GM23338 (cell line): ENCODE data around the gene QRFP. TPM values are rescaled to one million over a fixed set of nuclear protein-coding genes. Genes with fewer than 3 reads are reported as not detected.

ENCODE experiments used
- ATAC-seq: fragments of 200-7000 bp; cut with Tn5 transposase; 3 replicates; pipeline ENCODE4 v1.9.1; 2020
- DNase-seq: peaks from one replicate; pipeline ENCODE4 v3.0.0-alpha.2; 2015; ENCODE audit warnings: low spot score
- H2AFZ ChIP-seq: fragments of 200-600 bp; sonication (generic); 2 replicates; pipeline ENCODE4 v1.8.0; 2016; ENCODE audit warnings: antibody characterized with exemption, mild to moderate bottlenecking, moderate library complexity
- H3F3A ChIP-seq: fragments of 200-600 bp; sonication (generic); replicated peaks from 2 replicates; pipeline ENCODE4 v1.8.0; 2017; ENCODE audit warnings: antibody characterized with exemption, mixed run types, low read depth
- H3K27ac ChIP-seq: fragments of 200-600 bp; sonication (generic); 2 replicates; pipeline ENCODE4 v1.6.1; 2016; ENCODE audit warnings: low read depth
- H3K27me3 ChIP-seq: fragments of 200-600 bp; sonication (generic); 2 replicates; pipeline ENCODE4 v1.8.0; 2016; ENCODE audit warnings: mild to moderate bottlenecking, mixed run types, moderate library complexity; ENCODE audit not compliant: insufficient read depth
- H3K36me3 ChIP-seq: fragments of 200-600 bp; sonication (generic); 2 replicates; pipeline ENCODE4 v1.8.0; 2016; ENCODE audit warnings: mild to moderate bottlenecking; ENCODE audit not compliant: insufficient read depth
- H3K4me1 ChIP-seq: fragments of 200-600 bp; sonication (generic); 2 replicates; pipeline ENCODE4 v1.8.0; 2016; ENCODE audit warnings: mild to moderate bottlenecking, moderate library complexity; ENCODE audit not compliant: insufficient read depth
- H3K4me2 ChIP-seq: fragments of 200-600 bp; sonication (generic); 2 replicates; pipeline ENCODE4 v1.7.1; 2017; ENCODE audit warnings: mixed run types
- H3K4me3 ChIP-seq: fragments of 200-600 bp; sonication (generic); 2 replicates; pipeline ENCODE4 v1.6.1; 2016; ENCODE audit warnings: mixed run types
- H3K79me2 ChIP-seq: fragments of 200-600 bp; sonication (generic); replicated peaks from 2 replicates; pipeline ENCODE4 v1.8.0; 2017; ENCODE audit warnings: mild to moderate bottlenecking; ENCODE audit not compliant: insufficient read depth
- H3K9me2 ChIP-seq: fragments of 200-600 bp; sonication (generic); 2 replicates; pipeline ENCODE4 v1.8.0; 2017; ENCODE audit not compliant: insufficient read depth
- H4K20me1 ChIP-seq: fragments of 200-600 bp; sonication (generic); replicated peaks from 2 replicates; pipeline ENCODE4 v1.8.0; 2017; ENCODE audit warnings: mild to moderate bottlenecking; ENCODE audit not compliant: insufficient read depth
- H3K27ac Mint-ChIP-seq: 2 replicates; pipeline ENCODE4 v1.8.0; 2020; ENCODE audit warnings: inconsistent platforms, mild to moderate bottlenecking, moderate library complexity, mixed read lengths
- H3K27me3 Mint-ChIP-seq: 3 replicates; pipeline ENCODE4 v1.8.0; 2022; ENCODE audit warnings: low read depth, mild to moderate bottlenecking, moderate library complexity, mixed read lengths, inconsistent platforms; ENCODE audit not compliant: insufficient read depth, poor library complexity
- H3K36me3 Mint-ChIP-seq: 3 replicates; pipeline ENCODE4 v1.8.0; 2021; ENCODE audit warnings: low read depth, mild to moderate bottlenecking, inconsistent platforms, moderate library complexity, mixed read lengths
- H3K4me1 Mint-ChIP-seq: 3 replicates; pipeline ENCODE4 v1.8.0; 2020; ENCODE audit warnings: mild to moderate bottlenecking, inconsistent platforms, mixed read lengths
- H3K4me3 Mint-ChIP-seq: 3 replicates; pipeline ENCODE4 v1.8.0; 2021; ENCODE audit warnings: moderate library complexity, mild to moderate bottlenecking, inconsistent platforms, mixed read lengths
- H3K9me3 Mint-ChIP-seq: 3 replicates; pipeline ENCODE4 v1.8.0; 2020; ENCODE audit warnings: moderate library complexity, mild to moderate bottlenecking, inconsistent platforms, mixed read lengths
- CREB1 ChIP-seq: fragments of 250-450 bp; sonication (Bioruptor Pico); IDR thresholded peaks from 2 replicates; pipeline ENCODE4 v1.5.0; 2020; ENCODE audit warnings: low read depth, mild to moderate bottlenecking, moderate library complexity
- EZH2phosphoT487 ChIP-seq: fragments of 200-600 bp; sonication (generic); IDR thresholded peaks from one replicate; pipeline ENCODE4 v1.8.1; 2018; ENCODE audit warnings: antibody characterized with exemption; ENCODE audit not compliant: unreplicated experiment
- JUNB ChIP-seq: IDR thresholded peaks from one replicate; pipeline ENCODE4 v1.6.1; 2016; ENCODE audit warnings: antibody characterized with exemption; ENCODE audit not compliant: unreplicated experiment
- NANOG ChIP-seq: IDR thresholded peaks from 2 replicates; pipeline ENCODE4 v1.6.1; 2016; ENCODE audit warnings: antibody characterized with exemption, borderline replicate concordance
- POLR2AphosphoS5 ChIP-seq: IDR thresholded peaks from 2 replicates; pipeline ENCODE4 v1.6.1; 2016; ENCODE audit warnings: antibody characterized with exemption, low read depth
- STAT1 ChIP-seq: IDR thresholded peaks from one replicate; pipeline ENCODE4 v1.6.1; 2016; ENCODE audit warnings: antibody characterized with exemption; ENCODE audit not compliant: unreplicated experiment
- ZNF114 ChIP-seq: fragments of 250-450 bp; sonication (Bioruptor Pico); IDR thresholded peaks from 2 replicates; pipeline ENCODE4 v1.5.0; 2020; ENCODE audit warnings: mild to moderate bottlenecking, moderate library complexity
- ZNF331 ChIP-seq: fragments of 250-450 bp; sonication (Bioruptor Pico); IDR thresholded peaks from 2 replicates; pipeline ENCODE4 v1.5.0; 2020; ENCODE audit warnings: low read depth, mild to moderate bottlenecking, moderate library complexity
- polyA plus RNA-seq: library from polyadenylated mRNA; unstranded; fragments of >200 nt; fragmentation: Nextera tagmentation; extraction: Ambion mirVana; gene quantifications from 2 replicates; pipeline ENCODE4 v1.2.1, GENCODE V29; 2016
- total RNA-seq: library from RNA; depleted of rRNA; stranded (reverse); fragments of >200 nt; shearing (Covaris generic); gene quantifications from 2 replicates; pipeline ENCODE4 v1.2.3, GENCODE V29; 2014
- TF ChIP-seq, protein P1 (sequence below): IDR thresholded peaks from one replicate; pipeline ENCODE4 v1.6.1; 2018; ENCODE audit warnings: antibody characterized with exemption; ENCODE audit not compliant: unreplicated experiment
- TF ChIP-seq, protein P2 (sequence below), 2 experiments: fragments of 200-600 bp in 1 of 2; sonication (generic) in 1 of 2; conservative IDR thresholded peaks; 2 replicates each; pipeline versions ENCODE4 v1.5.1 to v1.6.1; 2016 to 2017; ENCODE audit warnings: antibody characterized with exemption in 2 of 2, low read depth in 2 of 2, mild to moderate bottlenecking in 2 of 2, moderate library complexity in 1 of 2
- TF ChIP-seq, protein P3 (sequence below): IDR thresholded peaks from 2 replicates; pipeline ENCODE4 v1.6.1; 2016; ENCODE audit warnings: antibody characterized with exemption
- TF ChIP-seq, protein P4 (sequence below): fragments of 250-450 bp; sonication (Bioruptor Pico); IDR thresholded peaks from 2 replicates; pipeline ENCODE4 v1.5.0; 2020; ENCODE audit warnings: mild to moderate bottlenecking, moderate library complexity

Gene QRFP
- total and polyA plus RNA-seq, 2 experiments from 2014 or later: not detected

DNA sequence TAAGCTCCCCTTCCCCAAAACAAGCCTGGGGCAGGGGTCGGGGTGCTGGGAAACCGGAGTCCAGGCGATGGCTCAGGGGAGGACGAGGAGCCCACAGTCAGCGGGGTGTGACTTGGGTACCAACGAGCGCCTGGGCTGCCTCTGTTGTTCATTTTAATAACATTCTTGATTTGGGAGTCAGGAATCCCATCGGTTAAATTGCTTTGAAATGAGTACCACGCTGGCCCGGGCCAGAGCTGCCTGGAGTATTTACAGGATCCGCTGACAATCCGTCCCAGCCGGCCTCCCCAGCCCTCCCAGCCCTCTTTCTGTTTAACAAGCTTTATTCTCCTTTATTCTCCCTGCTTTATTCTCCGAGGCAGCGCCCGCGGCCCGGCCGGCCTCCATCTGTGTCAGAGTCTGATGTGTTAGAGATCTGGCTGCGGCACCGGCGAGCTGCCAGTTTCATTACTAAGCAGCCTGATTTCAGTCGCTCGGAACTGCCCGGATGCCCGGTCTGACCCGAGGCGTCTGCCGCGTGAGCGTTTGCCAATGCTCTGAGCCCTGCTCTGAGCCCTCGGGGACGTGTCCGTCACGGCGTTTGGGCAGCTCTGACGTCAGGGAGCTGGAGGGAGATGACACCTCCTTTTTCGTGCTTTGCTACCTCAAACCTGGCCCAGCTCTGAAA, 16.5 kb upstream of the QRFP start:
- Mint-ChIP-seq H3K27ac (no peak overlapping the region), H3K36me3 (no peaks in the 10 kb centered on the region), H3K4me1 (peaks cover 15% of the 10 kb centered on the region), H3K9me3 (no peaks in the 10 kb centered on the region), H3K4me3 (no peak overlapping the region; the same call in 2 of the 3 replicates), H3K27me3 (peaks cover 10% of the 10 kb centered on the region)
- ATAC-seq: peak; percentile 13
- TF ChIP-seq ZNF331 (CRISPR knock-in tag) (no peak), ZNF114 (CRISPR knock-in tag) (no peak), POLR2AphosphoS5 (no peak), JUNB (no peak), STAT1 (no peak), EZH2phosphoT487 (no peak), NANOG (no peak), CREB1 (CRISPR knock-in tag) (no peak)
- TF ChIP-seq, protein P1, sequence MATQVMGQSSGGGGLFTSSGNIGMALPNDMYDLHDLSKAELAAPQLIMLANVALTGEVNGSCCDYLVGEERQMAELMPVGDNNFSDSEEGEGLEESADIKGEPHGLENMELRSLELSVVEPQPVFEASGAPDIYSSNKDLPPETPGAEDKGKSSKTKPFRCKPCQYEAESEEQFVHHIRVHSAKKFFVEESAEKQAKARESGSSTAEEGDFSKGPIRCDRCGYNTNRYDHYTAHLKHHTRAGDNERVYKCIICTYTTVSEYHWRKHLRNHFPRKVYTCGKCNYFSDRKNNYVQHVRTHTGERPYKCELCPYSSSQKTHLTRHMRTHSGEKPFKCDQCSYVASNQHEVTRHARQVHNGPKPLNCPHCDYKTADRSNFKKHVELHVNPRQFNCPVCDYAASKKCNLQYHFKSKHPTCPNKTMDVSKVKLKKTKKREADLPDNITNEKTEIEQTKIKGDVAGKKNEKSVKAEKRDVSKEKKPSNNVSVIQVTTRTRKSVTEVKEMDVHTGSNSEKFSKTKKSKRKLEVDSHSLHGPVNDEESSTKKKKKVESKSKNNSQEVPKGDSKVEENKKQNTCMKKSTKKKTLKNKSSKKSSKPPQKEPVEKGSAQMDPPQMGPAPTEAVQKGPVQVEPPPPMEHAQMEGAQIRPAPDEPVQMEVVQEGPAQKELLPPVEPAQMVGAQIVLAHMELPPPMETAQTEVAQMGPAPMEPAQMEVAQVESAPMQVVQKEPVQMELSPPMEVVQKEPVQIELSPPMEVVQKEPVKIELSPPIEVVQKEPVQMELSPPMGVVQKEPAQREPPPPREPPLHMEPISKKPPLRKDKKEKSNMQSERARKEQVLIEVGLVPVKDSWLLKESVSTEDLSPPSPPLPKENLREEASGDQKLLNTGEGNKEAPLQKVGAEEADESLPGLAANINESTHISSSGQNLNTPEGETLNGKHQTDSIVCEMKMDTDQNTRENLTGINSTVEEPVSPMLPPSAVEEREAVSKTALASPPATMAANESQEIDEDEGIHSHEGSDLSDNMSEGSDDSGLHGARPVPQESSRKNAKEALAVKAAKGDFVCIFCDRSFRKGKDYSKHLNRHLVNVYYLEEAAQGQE: no peak
- TF ChIP-seq, protein P2, sequence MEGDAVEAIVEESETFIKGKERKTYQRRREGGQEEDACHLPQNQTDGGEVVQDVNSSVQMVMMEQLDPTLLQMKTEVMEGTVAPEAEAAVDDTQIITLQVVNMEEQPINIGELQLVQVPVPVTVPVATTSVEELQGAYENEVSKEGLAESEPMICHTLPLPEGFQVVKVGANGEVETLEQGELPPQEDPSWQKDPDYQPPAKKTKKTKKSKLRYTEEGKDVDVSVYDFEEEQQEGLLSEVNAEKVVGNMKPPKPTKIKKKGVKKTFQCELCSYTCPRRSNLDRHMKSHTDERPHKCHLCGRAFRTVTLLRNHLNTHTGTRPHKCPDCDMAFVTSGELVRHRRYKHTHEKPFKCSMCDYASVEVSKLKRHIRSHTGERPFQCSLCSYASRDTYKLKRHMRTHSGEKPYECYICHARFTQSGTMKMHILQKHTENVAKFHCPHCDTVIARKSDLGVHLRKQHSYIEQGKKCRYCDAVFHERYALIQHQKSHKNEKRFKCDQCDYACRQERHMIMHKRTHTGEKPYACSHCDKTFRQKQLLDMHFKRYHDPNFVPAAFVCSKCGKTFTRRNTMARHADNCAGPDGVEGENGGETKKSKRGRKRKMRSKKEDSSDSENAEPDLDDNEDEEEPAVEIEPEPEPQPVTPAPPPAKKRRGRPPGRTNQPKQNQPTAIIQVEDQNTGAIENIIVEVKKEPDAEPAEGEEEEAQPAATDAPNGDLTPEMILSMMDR (conservative IDR thresholded peaks at IDR 0.05; ENCODE audit: low read depth in 2 of 2): no peak
- TF ChIP-seq, protein P3, sequence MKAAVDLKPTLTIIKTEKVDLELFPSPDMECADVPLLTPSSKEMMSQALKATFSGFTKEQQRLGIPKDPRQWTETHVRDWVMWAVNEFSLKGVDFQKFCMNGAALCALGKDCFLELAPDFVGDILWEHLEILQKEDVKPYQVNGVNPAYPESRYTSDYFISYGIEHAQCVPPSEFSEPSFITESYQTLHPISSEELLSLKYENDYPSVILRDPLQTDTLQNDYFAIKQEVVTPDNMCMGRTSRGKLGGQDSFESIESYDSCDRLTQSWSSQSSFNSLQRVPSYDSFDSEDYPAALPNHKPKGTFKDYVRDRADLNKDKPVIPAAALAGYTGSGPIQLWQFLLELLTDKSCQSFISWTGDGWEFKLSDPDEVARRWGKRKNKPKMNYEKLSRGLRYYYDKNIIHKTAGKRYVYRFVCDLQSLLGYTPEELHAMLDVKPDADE: no peak
- TF ChIP-seq, protein P4, sequence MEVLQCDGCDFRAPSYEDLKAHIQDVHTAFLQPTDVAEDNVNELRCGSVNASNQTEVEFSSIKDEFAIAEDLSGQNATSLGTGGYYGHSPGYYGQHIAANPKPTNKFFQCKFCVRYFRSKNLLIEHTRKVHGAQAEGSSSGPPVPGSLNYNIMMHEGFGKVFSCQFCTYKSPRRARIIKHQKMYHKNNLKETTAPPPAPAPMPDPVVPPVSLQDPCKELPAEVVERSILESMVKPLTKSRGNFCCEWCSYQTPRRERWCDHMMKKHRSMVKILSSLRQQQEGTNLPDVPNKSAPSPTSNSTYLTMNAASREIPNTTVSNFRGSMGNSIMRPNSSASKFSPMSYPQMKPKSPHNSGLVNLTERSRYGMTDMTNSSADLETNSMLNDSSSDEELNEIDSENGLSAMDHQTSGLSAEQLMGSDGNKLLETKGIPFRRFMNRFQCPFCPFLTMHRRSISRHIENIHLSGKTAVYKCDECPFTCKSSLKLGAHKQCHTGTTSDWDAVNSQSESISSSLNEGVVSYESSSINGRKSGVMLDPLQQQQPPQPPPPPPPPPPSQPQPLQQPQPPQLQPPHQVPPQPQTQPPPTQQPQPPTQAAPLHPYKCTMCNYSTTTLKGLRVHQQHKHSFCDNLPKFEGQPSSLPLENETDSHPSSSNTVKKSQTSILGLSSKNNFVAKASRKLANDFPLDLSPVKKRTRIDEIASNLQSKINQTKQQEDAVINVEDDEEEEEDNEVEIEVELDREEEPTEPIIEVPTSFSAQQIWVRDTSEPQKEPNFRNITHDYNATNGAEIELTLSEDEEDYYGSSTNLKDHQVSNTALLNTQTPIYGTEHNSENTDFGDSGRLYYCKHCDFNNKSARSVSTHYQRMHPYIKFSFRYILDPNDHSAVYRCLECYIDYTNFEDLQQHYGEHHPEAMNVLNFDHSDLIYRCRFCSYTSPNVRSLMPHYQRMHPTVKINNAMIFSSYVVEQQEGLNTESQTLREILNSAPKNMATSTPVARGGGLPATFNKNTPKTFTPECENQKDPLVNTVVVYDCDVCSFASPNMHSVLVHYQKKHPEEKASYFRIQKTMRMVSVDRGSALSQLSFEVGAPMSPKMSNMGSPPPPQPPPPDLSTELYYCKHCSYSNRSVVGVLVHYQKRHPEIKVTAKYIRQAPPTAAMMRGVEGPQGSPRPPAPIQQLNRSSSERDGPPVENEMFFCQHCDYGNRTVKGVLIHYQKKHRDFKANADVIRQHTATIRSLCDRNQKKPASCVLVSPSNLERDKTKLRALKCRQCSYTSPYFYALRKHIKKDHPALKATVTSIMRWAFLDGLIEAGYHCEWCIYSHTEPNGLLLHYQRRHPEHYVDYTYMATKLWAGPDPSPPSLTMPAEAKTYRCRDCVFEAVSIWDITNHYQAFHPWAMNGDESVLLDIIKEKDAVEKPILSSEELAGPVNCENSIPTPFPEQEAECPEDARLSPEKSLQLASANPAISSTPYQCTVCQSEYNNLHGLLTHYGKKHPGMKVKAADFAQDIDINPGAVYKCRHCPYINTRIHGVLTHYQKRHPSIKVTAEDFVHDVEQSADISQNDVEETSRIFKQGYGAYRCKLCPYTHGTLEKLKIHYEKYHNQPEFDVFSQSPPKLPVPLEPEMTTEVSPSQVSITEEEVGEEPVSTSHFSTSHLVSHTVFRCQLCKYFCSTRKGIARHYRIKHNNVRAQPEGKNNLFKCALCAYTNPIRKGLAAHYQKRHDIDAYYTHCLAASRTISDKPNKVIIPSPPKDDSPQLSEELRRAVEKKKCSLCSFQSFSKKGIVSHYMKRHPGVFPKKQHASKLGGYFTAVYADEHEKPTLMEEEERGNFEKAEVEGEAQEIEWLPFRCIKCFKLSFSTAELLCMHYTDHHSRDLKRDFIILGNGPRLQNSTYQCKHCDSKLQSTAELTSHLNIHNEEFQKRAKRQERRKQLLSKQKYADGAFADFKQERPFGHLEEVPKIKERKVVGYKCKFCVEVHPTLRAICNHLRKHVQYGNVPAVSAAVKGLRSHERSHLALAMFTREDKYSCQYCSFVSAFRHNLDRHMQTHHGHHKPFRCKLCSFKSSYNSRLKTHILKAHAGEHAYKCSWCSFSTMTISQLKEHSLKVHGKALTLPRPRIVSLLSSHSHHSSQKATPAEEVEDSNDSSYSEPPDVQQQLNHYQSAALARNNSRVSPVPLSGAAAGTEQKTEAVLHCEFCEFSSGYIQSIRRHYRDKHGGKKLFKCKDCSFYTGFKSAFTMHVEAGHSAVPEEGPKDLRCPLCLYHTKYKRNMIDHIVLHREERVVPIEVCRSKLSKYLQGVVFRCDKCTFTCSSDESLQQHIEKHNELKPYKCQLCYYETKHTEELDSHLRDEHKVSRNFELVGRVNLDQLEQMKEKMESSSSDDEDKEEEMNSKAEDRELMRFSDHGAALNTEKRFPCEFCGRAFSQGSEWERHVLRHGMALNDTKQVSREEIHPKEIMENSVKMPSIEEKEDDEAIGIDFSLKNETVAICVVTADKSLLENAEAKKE: no peak
- Histone ChIP-seq H4K20me1 (no peaks in the 10 kb centered on the region), H3K27ac (no peak overlapping the region), H3K79me2 (no peaks in the 10 kb centered on the region), H3K4me1 (no peaks in the 10 kb centered on the region), H3K27me3 (no peaks in the 10 kb centered on the region), H3K36me3 (no peaks in the 10 kb centered on the region), H3K9me2 (no peaks in the 10 kb centered on the region), H3K4me3 (no peak overlapping the region), H2AFZ (peak overlapping the region; percentile 72; the same call in 1 of the 2 replicates), H3F3A (no peaks in the 10 kb centered on the region), H3K4me2 (no peak overlapping the region)
- DNase-seq: no peak
